ENCODE results near the gene FRAT2.
"Not testable (repeated sequence)": the region's sequence is repeated elsewhere in the genome, so short reads cannot be mapped to it uniquely, and the experiment has no call there.

FRAT2 gene

DNA sequence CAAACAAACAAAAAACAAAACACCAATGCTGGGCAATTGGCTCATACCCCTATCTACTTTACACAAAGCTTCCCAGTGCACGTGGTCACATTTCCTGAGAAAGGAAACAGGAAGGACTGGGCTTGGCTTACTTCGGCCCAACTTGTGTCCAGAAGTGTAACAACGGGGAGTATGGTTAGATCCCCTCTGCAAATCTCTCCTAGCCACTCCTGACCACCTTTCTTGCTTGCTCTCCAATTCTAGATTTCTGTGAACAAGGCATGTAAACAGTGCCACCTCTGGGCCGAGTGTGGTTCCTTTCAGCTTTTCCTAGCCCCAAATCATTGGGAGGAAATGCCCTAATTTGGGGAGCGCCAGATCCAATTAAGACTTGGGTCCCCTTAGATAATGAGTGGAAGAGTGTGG, 21.0 kb upstream of the FRAT2 start:
- no peak for DNase-seq

DNA sequence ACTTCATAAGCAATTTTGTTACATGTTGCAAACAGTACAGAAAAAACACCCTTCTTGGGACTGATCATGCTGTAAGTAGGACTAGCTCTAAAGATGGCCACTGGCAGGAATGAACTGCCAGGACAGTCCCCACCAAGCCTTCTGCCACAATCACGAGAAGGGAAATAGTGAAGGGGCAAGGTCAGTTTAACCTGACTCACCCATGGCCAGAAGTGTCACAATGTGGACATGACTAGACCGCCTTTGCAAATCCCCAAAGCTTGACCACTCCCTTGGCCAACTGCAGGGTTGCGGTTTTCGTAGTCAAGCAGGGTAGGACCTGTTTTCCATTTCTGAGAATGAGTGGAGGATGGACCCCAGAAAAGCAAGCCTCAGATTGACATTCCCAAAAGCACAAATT, 19.4 kb upstream of the FRAT2 start:
- no peak for DNase-seq

DNA sequence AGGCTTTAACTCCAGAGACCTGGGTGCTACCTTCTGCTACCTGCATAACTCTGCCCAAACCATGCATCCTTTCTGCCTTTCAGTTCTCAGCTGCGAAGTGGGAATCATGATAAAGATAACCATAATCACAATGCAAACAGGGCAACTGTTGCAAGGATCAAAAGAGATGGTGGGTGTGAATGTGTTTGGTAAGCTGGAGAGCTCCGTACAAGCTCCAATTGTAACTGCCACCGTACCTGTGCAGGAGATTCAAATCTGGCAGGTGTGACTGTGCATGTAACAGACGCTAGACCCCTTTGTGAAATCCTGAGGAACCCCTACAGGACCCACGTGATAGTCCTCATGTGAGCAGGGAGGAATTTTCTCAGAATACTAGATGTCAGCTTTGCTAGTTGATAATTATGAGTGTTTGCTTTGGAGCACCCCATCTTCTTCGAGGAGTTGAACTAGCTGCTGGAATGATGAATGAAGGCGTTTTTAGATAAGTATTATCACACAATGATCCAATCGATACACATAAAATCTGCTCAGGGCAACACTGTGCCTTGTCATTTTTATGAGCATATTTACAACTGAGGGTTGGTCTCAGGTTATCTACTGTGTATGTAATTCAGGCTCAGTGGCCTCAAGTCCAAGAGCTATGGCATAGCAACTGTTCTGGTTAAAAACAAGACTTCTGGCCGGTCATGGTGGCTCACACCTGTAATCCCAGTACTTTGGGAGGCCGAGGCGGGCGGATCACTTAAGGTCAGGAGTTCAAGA, 15.4 kb upstream of the FRAT2 start:
- DNase-seq, result no peak

DNA sequence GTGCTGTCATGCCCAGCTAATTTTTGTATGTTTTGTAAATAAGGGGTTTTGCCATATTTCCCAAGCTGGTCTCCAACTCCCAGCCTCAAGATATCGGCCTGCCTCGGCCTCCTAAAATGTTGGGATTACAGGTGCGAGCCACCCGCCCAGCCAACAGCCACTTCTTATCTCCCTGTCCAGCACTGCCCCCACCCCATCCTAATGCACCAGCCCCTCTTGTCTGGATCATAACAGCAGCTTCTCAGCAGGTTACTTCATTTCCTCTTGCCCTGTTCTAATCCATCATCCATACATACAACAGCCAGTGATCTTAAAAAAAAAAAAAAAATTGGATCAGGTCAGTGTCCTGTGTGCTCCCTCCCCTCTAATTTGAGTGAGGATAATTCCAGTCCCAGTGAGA, 12.8 kb upstream of the FRAT2 start:
- no peak for DNase-seq

DNA sequence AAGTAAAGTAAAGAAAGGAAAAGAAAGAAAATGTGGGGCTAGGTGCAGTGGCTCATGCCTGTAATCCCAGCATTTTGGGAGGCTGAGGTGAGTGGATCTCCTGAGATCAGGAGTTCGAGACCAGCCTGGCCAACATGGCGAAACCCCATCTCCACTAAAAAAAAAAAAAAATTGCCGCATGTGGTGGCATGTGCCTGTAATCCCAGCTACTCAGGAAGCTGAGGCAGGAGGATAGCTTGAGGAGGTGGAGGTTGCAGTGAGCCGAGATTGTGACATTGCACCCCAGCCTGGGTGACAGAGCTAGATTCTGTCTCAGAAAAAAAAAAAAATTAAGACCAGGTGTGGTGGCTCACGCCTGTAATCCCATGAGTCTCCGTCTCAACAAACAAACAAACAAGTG, 9.1 kb upstream of the FRAT2 start:
- DNase-seq, result not testable (repeated sequence)

DNA sequence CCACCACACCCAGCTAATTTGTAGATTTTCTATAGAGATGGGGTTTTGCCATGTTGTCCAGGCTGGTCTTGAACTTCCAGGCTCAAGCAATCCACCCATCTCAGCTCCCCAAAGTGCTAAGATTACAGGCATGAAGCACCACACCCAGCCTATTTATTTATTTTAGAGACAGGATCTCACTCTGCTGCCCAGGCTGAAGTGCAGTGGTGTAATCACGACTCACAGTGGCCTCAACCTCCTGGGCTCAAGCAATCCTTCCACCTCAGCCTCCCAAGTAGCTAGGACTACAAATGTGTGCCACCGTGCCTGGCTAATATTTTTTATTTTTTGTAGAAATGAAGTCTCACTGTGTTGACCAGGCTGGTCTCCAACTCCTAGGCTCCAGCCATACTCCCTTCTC, 6.9 kb upstream of the FRAT2 start:
- no peak for DNase-seq

DNA sequence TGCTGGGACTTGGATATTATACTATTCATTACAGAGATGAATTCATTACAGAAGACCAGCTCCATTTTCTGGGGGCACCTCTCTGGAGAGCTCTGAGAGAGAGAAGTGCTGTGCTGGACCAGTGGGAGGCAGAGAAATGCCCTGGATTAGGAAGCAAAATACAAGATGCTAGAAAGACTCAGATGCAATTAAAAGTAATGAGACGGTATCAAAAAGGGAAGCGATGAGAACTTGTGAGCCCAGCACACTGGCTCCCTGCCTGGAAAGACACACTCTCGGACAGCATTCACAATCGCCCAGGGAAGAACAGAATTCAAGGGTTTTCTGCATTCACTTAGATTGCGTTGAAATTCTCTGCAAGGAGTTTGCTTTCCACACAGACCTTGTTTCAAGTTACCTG, 3.5 kb upstream of the FRAT2 start:
- no peak for DNase-seq

DNA sequence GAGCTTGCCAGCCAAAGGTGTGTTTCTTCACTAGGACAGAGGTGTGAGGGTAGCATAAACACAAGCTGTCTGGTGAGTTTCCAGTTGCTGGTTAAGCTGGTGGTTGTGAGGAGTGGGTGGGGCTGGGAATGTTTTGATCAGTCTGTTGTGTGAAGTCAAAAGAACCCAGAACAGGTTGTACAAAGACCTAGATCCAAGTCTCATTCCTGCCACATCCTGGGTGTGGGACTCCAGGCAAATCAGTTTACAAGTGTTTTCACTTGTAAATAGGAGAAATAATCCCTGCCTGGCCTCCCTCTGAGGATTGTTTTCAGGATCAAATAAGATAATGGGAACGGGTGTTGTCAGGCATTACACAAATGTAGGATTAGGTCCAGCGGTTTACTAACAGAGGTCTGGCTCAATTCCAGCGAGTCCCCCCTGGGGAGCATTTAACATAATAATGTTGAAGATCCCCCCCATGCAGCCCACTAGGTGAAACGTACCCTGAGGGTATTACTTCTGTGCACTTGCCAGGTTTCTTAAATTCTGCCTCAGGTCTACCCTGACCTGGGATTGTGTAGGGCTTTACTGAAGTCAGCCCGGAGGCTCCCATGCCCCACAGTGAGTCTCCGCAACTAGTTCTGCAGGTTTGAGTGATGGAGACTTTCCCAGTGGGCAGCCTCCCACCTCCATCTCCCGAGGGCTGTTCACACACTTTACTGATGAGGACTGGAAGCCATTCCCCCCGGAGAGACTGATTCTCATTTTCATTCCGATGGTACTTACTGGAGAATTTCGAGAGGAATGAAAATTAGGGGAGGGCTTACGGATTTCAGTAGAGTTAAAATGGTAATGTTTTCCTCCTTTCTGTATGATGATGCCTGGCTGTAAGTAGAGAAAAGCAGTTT, 2.7 kb upstream of the FRAT2 start:
- no peak for DNase-seq

DNA sequence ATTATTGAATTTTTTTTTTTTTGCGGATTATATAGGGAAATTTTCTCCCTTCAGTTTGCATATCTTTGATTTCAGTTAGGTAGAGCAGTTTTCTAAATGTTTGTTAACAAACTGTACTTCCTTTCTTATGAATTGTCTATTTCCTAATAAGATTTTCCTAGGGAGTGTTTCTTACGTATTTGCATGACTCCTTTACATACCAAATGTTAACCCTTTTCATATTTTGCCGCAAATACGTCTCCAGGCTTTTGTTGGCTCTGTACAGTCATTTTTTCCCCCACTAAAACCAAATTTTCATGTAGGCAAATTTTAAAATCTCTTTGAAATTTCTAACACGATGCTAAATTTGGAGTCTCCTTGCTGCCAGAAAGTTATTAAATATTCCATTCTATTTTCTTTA, 1.9 kb upstream of the FRAT2 start:
- DNase-seq, result no peak

DNA sequence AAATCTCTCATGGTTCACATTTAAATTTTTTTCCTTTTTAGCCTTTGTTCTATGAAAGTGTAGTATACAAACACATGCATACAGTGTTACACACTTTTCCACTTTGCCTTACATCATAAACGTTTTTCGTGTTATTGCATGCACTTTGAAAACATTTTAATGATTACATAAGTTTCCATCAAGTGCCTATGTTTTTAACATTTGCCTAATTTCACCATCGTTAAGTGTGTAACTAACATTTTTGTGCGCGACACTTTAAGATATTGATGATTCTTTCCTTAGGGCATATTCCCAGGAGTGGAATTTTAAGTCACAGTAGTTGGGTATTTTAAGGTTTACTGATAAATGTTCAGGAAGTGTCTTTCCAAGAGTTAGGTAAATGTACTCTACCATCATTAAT, 1.5 kb upstream of the FRAT2 start:
- no peak for DNase-seq

DNA sequence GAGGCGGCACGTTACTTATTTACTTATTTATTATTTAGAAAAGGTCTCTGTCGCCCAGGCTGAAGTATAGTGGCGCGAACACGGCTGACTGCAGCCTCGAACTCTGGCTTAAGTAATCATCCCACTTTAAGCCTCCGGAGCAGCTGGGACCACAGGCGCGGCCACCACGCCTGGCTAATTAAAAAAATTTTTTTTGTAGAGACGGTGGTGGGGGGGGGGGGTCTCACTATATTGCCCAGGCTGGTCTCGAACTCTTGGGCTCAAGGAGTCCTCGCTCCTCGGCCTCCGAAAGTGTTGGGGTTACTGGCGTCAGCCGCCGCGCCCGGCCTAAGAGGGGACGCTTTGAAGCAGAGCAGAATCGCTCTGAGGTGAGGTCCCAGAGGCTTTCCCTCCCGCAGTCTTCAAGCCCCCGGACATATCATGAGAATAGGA, 675 bp upstream of the FRAT2 start:
- DNase-seq, result no peak

DNA sequence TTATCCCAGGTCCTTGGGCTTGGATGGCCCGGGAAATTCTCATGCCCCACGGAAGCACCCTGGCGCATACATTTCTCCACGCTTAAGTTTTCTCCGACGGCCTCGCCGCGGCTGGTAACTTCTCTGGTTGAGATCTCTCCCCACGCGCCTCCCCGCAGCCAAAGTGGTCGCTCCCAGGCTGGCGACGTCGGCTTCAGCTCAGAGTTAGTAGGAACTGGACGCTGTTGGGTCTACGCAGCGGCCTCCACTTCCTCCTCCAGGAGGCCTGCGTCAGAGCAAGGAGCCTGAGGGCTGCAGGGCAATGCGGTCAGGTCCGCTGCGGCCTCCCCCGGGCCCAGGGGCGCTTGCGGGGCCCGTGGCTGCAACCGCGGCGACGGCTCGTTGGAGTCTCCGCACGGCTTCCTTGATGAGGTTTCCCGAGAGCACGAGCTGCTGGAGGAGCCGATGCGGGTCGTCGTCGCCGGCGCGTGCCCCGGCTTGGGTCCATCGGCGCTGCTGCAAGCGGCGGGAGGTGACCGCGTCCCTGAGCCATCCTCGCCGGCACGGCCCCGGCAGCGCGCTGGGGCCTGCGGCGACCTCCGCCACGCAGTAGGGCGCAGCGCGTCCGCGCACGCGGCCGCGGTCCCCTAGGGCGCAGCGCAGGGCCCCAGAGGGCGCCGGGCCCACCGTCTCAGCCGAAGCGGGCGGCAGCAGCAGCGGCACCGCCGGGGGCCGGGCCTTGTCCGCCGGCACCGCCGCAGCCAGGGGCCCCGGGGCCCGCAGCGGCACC, 744 bp downstream of the FRAT2 start:
- DNase-seq, result no peak

DNA sequence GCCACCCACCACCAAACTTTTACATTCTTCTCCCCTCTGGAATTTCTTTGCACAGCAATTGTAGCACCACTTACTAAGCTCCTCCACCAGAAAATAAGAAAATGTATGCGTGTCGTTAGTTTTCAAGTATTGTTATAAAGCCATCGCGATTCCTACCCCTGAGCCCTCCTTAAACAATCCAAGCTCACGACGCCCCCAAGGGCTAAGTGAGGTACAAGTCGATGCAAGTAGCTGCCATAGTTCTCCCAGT, 1.3 kb downstream of the FRAT2 start:
- DNase-seq, result no peak

DNA sequence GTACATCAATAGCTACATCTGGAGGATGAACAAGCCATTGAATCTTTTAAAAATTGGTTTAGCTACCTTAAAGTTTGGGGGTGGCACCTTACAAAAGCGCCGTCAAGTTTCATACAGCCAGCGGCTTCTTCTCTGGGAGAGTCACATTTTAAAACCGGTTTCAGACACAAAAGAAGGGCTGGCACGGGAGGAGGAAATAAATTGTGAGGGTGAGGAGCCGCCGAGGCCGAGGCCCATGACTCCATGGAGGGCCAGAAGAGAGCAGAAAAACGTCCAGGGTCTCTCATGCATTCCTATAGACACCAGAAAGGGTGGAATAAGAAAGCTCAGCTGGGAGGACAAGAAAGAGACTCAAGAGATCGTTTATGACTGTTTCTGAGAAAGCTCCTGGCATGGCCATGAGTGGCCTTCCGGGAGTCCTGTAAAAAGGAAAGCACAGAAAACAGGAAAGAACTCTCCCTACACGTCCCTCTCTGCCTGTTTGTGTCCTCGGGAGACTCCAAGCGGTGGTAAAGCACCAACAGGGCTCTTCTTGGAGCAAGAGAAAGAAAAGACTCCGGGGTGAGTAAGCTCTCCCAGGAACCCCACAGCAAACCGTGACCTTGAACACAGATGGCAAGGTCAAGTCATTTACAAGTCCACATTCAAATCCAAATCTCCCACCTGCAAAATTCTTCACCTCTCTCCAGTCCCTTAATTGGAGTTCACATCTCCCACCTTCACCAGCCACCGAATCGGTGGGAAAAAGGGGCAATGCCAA, 1.8 kb downstream of the FRAT2 start:
- no peak for DNase-seq

DNA sequence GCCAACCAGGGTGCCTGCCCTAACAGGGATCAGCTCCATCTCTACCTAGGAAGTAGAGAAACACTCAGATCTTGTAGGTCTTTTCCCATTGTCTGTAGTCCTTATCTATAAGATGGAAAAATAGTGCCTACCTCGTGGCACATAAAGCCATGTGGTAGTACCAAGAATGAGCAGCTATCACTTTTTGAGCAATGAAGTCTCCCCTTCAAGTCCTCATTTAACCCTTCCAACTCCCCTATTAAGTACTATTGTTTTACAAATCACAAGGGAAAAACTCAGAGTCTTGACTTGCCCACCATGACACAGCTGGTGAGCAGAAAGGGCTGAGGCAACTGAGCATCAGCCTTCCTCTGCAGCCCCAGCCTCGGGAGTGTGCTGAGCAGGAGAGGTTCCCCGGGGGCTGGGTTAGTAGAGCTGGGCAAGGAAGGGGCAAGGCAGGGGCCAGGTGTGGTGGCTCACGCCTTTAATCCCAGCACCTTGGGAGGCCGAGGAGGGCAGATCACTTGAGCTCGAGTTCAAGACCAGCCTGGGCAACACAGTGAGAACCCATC, 3.3 kb downstream of the FRAT2 start:
- DNase-seq, result no peak

DNA sequence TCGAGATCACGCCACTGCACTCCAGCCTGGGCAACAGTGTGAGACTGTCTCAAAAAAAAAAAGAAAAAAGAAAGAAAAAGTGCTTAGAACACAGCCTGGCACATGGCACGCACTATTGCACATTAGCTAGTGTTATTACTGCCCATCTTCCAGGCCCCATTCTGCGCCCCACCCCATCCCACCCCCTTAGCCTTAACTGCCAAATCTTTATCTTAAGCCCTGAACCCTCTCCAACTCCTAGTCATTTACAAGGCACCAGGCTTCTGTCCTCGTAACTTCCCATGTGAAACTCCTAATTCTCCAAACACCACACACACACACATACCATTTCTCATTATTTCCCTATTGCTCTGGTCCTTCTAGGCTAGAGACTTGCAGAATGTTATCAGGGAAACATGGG, 4.8 kb downstream of the FRAT2 start:
- no peak for DNase-seq

DNA sequence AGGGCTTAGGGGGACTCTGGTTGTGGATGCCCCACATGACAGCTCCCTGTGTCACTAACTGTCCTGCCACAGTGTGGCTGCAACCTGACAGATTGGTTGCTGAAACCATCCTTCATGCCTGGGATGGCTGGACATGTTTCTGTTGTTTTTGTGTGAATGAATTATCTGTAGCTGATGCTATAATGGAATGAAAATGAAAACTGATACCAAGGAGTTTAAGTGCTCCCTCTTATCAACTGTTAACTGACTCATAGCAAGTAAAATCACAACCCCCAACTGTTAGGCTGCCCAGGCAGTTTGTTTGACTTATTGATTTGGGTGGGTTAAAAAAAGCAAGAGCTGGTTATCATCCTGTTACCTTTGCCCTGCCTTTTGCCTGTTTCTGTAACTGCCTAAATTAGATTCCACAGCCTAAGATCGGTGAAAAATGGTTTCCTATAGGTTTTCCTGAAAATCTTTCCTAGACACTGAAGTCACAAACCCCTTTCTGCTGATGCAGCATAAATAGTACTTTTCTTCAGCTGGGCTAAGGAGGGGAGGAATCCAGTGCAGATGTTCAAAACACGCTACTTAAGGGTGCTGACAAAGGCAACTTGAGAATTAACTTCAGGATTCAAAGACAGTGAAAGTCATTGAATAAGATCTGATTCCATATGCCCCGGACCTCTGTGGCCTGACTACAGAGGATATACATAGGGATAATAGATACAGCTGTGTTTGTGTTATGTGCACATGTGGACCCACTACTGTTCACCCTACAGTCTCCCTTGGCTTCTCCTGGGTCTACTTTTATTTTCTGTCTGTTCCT, 5.7 kb downstream of the FRAT2 start:
- DNase-seq, result no peak

DNA sequence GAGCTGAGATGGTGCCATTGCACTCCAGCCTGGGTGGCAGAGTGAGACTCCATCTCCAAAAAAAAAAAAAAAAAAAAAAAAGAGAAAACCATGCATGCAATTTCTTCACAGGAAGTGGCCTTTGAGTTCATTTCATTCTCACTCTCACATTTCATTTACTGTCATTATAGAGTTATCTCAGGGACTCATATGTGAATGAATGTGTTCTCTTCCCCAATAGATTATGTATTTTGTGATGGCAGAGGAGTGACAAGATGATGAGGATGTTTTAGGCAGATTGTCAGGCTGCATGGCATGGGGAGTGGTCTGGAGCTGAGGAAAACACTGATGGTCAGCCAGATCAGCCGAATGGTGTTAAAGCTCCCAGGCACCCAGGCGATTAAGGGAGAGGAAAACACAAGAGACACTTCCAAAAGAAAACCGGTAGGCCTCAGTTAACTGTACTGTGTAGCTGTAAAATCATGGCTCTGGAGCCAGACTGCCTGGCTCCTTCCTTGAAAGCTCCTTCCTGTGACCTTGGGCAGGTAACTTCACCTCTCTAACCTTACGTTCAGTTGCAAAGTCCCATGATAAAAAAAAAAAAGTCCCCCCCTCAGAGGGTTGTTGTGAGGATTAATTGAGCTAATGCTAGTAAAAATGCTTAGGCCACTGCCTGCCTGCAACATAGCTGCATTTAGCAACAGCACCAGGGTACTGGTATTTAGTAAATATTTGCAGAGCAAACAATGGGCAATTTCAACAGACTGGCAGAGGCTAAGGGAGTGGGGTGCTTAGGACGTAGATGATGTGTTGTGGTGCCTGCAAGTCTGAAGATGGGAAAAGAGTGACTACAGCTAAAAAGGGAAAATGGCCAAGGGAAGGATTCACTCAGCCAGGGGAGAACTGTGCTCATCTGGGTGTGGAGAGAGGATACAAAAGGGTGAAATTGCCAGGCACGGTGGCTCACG, 6.9 kb downstream of the FRAT2 start:
- DNase-seq, result no peak

DNA sequence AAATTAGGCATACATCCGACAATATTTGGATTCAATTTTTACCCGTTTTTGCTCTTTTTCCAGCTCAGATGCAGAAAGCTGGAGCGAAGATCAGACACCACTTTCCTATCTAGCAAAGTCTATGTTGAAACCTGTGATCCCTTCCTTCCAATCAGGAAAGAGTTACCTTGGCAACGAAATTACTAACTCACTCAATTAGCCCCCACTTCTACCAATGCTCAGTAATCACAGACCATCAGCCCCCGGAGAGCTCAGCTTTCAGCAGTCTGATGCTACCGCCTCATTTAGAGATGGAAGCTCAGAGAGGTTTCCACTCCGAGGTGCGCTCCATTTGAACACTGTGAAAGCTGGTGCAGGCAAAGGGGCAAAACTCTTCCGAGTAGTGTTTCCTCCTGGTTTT, 8.8 kb downstream of the FRAT2 start:
- DNase-seq, result no peak

DNA sequence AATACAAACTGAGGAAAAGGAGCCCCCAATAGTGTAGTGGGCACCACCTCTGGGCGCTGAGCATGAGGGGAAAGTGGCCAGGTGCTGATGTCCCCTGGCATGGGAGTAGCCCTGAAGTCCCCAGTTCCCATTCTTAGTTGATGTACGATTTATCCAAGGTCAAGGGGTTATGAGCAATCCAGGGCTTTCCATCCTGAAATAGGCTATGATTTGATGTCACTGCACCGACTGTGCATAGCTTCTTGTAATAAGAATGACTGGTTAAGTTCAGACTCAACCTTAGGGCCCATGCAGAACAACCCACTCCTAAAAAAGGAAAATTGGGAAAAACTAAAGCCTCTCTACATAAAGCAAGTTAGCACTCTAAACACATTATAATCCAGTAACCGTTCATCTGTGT, 11.0 kb downstream of the FRAT2 start:
- no peak for DNase-seq

DNA sequence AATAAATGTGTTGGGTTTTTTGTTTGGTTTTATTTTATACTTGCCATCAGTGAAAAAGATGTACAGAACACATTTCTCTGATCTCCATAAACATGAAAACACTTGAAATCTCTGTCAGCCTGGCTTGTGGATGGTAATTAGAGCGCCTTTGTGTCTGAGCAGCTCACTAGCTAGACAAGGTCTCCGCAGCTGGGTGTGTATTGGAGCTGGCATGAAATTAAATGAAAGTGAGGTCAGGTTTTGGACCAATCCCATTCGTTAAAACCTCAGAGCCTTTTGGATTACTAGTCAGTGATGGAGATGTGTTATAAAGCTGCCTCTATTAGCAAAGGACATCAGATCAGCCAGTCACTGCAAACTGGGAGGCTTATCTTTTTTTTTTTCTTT, 12.7 kb downstream of the FRAT2 start:
- no peak for DNase-seq

All from effector CD8-positive, alpha-beta T cell (primary cell).